GM23248 (cell line): Measurements from ENCODE around the gene DEF6. TPM values are rescaled to one million over a fixed set of nuclear protein-coding genes. Genes with fewer than 3 reads are reported as not detected.

Source experiments
- DNase-seq: peaks from one replicate; pipeline ENCODE4 v3.0.0-alpha.2; 2015
- H2AFZ ChIP-seq: fragments of 200-600 bp; sonication (generic); 2 replicates; pipeline ENCODE4 v1.6.1; 2016; ENCODE audit warnings: antibody characterized with exemption
- H3F3A ChIP-seq: fragments of 200-600 bp; sonication (generic); 2 replicates; pipeline ENCODE4 v1.6.1; 2016; ENCODE audit warnings: mild to moderate bottlenecking, antibody characterized with exemption, mixed run types; ENCODE audit not compliant: insufficient read depth
- H3K27ac ChIP-seq: fragments of 200-600 bp; sonication (generic); 2 replicates; pipeline ENCODE4 v1.5.1; 2016; ENCODE audit warnings: mild to moderate bottlenecking
- H3K27me3 ChIP-seq: fragments of 200-600 bp; sonication (generic); replicated peaks from 2 replicates; pipeline ENCODE4 v1.6.1; 2016; ENCODE audit warnings: mild to moderate bottlenecking; ENCODE audit not compliant: insufficient read depth
- H3K36me3 ChIP-seq: fragments of 200-600 bp; sonication (generic); 2 replicates; pipeline ENCODE4 v1.6.1; 2016; ENCODE audit warnings: low read depth, mild to moderate bottlenecking
- H3K4me1 ChIP-seq: fragments of 200-600 bp; sonication (generic); 2 replicates; pipeline ENCODE4 v1.6.1; 2016; ENCODE audit warnings: mild to moderate bottlenecking; ENCODE audit not compliant: insufficient read depth
- H3K4me2 ChIP-seq: fragments of 200-600 bp; sonication (generic); one replicate; pipeline ENCODE4 v1.6.1; 2016; ENCODE audit warnings: mild to moderate bottlenecking; ENCODE audit not compliant: unreplicated experiment
- H3K4me3 ChIP-seq: fragments of 200-600 bp; sonication (generic); 2 replicates; pipeline ENCODE4 v1.5.1; 2016; ENCODE audit warnings: mild to moderate bottlenecking
- H3K79me2 ChIP-seq: fragments of 200-600 bp; sonication (generic); 2 replicates; pipeline ENCODE4 v1.6.1; 2016; ENCODE audit warnings: mild to moderate bottlenecking; ENCODE audit not compliant: insufficient read depth
- H3K9ac ChIP-seq: fragments of 200-600 bp; sonication (generic); 2 replicates; pipeline ENCODE4 v1.6.1; 2016; ENCODE audit warnings: mild to moderate bottlenecking
- H3K9me2 ChIP-seq: fragments of 200-600 bp; sonication (generic); 2 replicates; pipeline ENCODE4 v1.6.1; 2016; ENCODE audit warnings: mixed run types, mild to moderate bottlenecking, moderate library complexity; ENCODE audit not compliant: insufficient read depth
- H3K9me3 ChIP-seq: fragments of 200-600 bp; sonication (generic); one replicate; pipeline ENCODE4 v1.6.1; 2017; ENCODE audit warnings: low read depth
- H4K20me1 ChIP-seq: fragments of 200-600 bp; sonication (generic); 2 replicates; pipeline ENCODE4 v1.6.0; 2016; ENCODE audit not compliant: insufficient read depth
- EZH2 ChIP-seq: fragments of 200-600 bp; sonication (generic); IDR thresholded peaks from 2 replicates; pipeline ENCODE4 v1.6.1; 2018; ENCODE audit warnings: antibody characterized with exemption, mild to moderate bottlenecking; ENCODE audit not compliant: insufficient read depth, poor library complexity, severe bottlenecking
- EZH2phosphoT487 ChIP-seq: fragments of 200-600 bp; sonication (generic); IDR thresholded peaks from 2 replicates; pipeline ENCODE4 v1.6.1; 2018; ENCODE audit warnings: antibody characterized with exemption, moderate library complexity, mild to moderate bottlenecking, low read depth; ENCODE audit not compliant: insufficient read depth
- WGBS, 2 experiments: methylation state at CpG; one replicate each; pipeline ENCODE4 v1.1.6; 2015 to 2017; ENCODE audit warnings: low lambda C conversion rate in 2 of 2, low coverage in 1 of 2; ENCODE audit errors: missing lambda C conversion rate in 2 of 2; 5-methylcytosine and 5-hydroxymethylcytosine counted together
- in situ Hi-C: fragments of 300-500 bp; cut with MboI; formaldehyde crosslinking; loops from 2 replicates; pipeline ENCODE4 v1.15.0; 2020
- polyA plus RNA-seq: library from polyadenylated mRNA; unstranded; fragments of >200 nt; fragmentation: Nextera tagmentation; extraction: Ambion mirVana; gene quantifications from 2 replicates; pipeline ENCODE4 v1.2.1, GENCODE V29; 2016
- total RNA-seq: library from RNA; depleted of rRNA; stranded (reverse); fragments of >200 nt; shearing (Covaris generic); gene quantifications from 2 replicates; pipeline ENCODE4 v1.2.3, GENCODE V29; 2014

The DEF6 gene
- total and polyA plus RNA-seq, 2 experiments from 2014 or later: 1.7 to 2.6 TPM

GRCh38 chr6:35359346-35359743 is 61.7 kb downstream of the DEF6 start:
- no peak overlapping the region for H3K4me3 ChIP-seq
- H3K36me3 ChIP-seq: peaks cover 22% of the 10 kb centered on the region
- peak overlapping the region; percentile 68 for H3K27ac ChIP-seq

GRCh38 chr6:35359744-35360348 is 62.2 kb downstream of the DEF6 start:
- Histone ChIP-seq H3K4me3 (no peak overlapping the region), H3F3A (peaks cover 26% of the 10 kb centered on the region; the same call in 1 of the 2 replicates), H4K20me1 (no peaks in the 10 kb centered on the region; the same call in 1 of the 2 replicates), H3K79me2 (peaks cover 90% of the 10 kb centered on the region), H3K27me3 (no peaks in the 10 kb centered on the region), H3K27ac (peak overlapping the region; percentile 68), H3K9ac (peak overlapping the region; percentile 25), H3K36me3 (peaks cover 22% of the 10 kb centered on the region), H3K9me2 (no peaks in the 10 kb centered on the region), H2AFZ (no peak overlapping the region), H3K9me3 (no peaks in the 10 kb centered on the region), H3K4me2 (no peak overlapping the region), H3K4me1 (peaks cover 28% of the 10 kb centered on the region; the same call in 1 of the 2 replicates)
- in situ Hi-C loops: no loop called here
- WGBS, 2 experiments: 0 to 3% methylated on average over 2 of the region's 2 CpGs
- DNase-seq: peak; percentile 87
- no peak for TF ChIP-seq EZH2phosphoT487
- no peak for TF ChIP-seq EZH2

More at GRCh38 chr6:35359346-35359743, 61.7 kb downstream of the DEF6 start:
- peaks cover 90% of the 10 kb centered on the region for H3K79me2 ChIP-seq
- in situ Hi-C loops: no loop called here
- peaks cover 29% of the 10 kb centered on the region; the same call in 1 of the 2 replicates for H3K4me1 ChIP-seq
- no peak for DNase-seq
- no peaks in the 10 kb centered on the region for H3K27me3 ChIP-seq
- peak overlapping the region; percentile 25 for H3K9ac ChIP-seq
- WGBS, 2 experiments: 91% methylated on average over 5 of the region's 5 CpGs
- no peaks in the 10 kb centered on the region for H3K9me2 ChIP-seq
- no peak for TF ChIP-seq EZH2phosphoT487
- TF ChIP-seq EZH2: no peak
- H3K9me3 ChIP-seq: no peaks in the 10 kb centered on the region
- peaks cover 31% of the 10 kb centered on the region for H3F3A ChIP-seq
- H3K4me2 ChIP-seq: no peak overlapping the region
- H4K20me1 ChIP-seq: no peaks in the 10 kb centered on the region; the same call in 1 of the 2 replicates
- H2AFZ ChIP-seq: no peak overlapping the region

GRCh38 chr6:35360349-35361138 is 62.9 kb downstream of the DEF6 start:
- WGBS, 2 experiments: 71 to 75% methylated on average over 8 of the region's 8 CpGs
- Histone ChIP-seq H2AFZ (no peak overlapping the region), H3K27me3 (no peaks in the 10 kb centered on the region), H3K79me2 (peaks cover 92% of the 10 kb centered on the region), H4K20me1 (no peaks in the 10 kb centered on the region; the same call in 1 of the 2 replicates), H3K4me1 (peaks cover 24% of the 10 kb centered on the region; the same call in 1 of the 2 replicates), H3K36me3 (peaks cover 22% of the 10 kb centered on the region), H3K9me2 (no peaks in the 10 kb centered on the region), H3K9ac (peak overlapping the region; percentile 14; the same call in 1 of the 2 replicates), H3K4me2 (no peak overlapping the region), H3F3A (peaks cover 26% of the 10 kb centered on the region; the same call in 1 of the 2 replicates), H3K4me3 (no peak overlapping the region), H3K27ac (peak overlapping the region; percentile 68), H3K9me3 (no peaks in the 10 kb centered on the region)
- peak; percentile 52 for DNase-seq
- TF ChIP-seq EZH2 (no peak), EZH2phosphoT487 (no peak)
- in situ Hi-C loops: no loop called here

GRCh38 chr6:35362200-35362599 is 64.6 kb downstream of the DEF6 start:
- in situ Hi-C loops: no loop called here
- WGBS, 2 experiments: 85 to 88% methylated on average over 2 of the region's 2 CpGs
- Histone ChIP-seq H3K27me3 (no peaks in the 10 kb centered on the region), H3K4me1 (peaks cover 24% of the 10 kb centered on the region; the same call in 1 of the 2 replicates), H4K20me1 (no peaks in the 10 kb centered on the region; the same call in 1 of the 2 replicates), H3K4me3 (no peak overlapping the region), H3K4me2 (no peak overlapping the region), H3K79me2 (peaks cover 92% of the 10 kb centered on the region), H3K9me3 (no peaks in the 10 kb centered on the region), H3K9ac (no peak overlapping the region), H3K36me3 (peaks cover 10% of the 10 kb centered on the region), H3F3A (peaks cover 33% of the 10 kb centered on the region), H3K9me2 (no peaks in the 10 kb centered on the region), H3K27ac (no peak overlapping the region), H2AFZ (no peak overlapping the region)
- no peak for TF ChIP-seq EZH2
- no peak for TF ChIP-seq EZH2phosphoT487
- no peak for DNase-seq
